NCI-H2029 (cell line): ENCODE data around the gene SF3A2.

Experiments
- DNase-seq: peaks from one replicate; lab custom pipeline; 2025; lab: John Stamatoyannopoulos, UW

SF3A2 gene

GRCh38 chr19:2240881-2241760, 4.5 kb downstream of the SF3A2 start:
- no peak for DNase-seq

GRCh38 chr19:2242092-2242537, 5.5 kb downstream of the SF3A2 start:
- no peak for DNase-seq

GRCh38 chr19:2242816-2243215, 6.2 kb downstream of the SF3A2 start:
- DNase-seq = no peak

GRCh38 chr19:2243274-2244124, 6.9 kb downstream of the SF3A2 start:
- DNase-seq = no peak

- no peak for DNase-seq
These were observed 7.4 kb downstream of the SF3A2 start for GRCh38 chr19:2244125-2244411.

GRCh38 chr19:2244486-2244885, 7.9 kb downstream of the SF3A2 start:
- DNase-seq = no peak

- no peak for DNase-seq
These were observed 8.6 kb downstream of the SF3A2 start for GRCh38 chr19:2245273-2245672.

GRCh38 chr19:2246014-2246620, 9.5 kb downstream of the SF3A2 start:
- DNase-seq = no peak

GRCh38 chr19:2246801-2247361, 10.3 kb downstream of the SF3A2 start:
- DNase-seq = no peak

GRCh38 chr19:2247433-2248101, 10.9 kb downstream of the SF3A2 start:
- DNase-seq = no peak

GRCh38 chr19:2248136-2249009, 11.7 kb downstream of the SF3A2 start:
- DNase-seq = no peak

- DNase-seq = no peak
These were observed 12.6 kb downstream of the SF3A2 start, which contains the start of gene AMH for GRCh38 chr19:2249010-2249866. Gene AMH, plus strand, starts transcription at chr19:2249323. Its CDS starts 10 bp downstream, at chr19:2249333.

GRCh38 chr19:2249880-2250765, 13.5 kb downstream of the SF3A2 start:
- DNase-seq = no peak

- no peak for DNase-seq
These were observed 14.1 kb downstream of the SF3A2 start for GRCh38 chr19:2250766-2251105.

- DNase-seq = no peak
These were observed 14.8 kb downstream of the SF3A2 start for GRCh38 chr19:2251106-2252054.

GRCh38 chr19:2252055-2252796, 15.6 kb downstream of the SF3A2 start:
- no peak for DNase-seq

- no peak for DNase-seq
These were observed 16.1 kb downstream of the SF3A2 start for GRCh38 chr19:2252797-2253105.
